SIG-M5 treated with dmso at 0.1 percent for 504 hours (cell line): ENCODE measurements around the gene CACNA2D3.
A peak's percentile ranks its signal among the peaks of the same experiment; 100 is the strongest.

Experiments
- DNase-seq: peaks from one replicate; lab custom pipeline; 2025; ENCODE audit not compliant: unreplicated experiment; lab: John Stamatoyannopoulos, UW

The CACNA2D3 gene

DNA sequence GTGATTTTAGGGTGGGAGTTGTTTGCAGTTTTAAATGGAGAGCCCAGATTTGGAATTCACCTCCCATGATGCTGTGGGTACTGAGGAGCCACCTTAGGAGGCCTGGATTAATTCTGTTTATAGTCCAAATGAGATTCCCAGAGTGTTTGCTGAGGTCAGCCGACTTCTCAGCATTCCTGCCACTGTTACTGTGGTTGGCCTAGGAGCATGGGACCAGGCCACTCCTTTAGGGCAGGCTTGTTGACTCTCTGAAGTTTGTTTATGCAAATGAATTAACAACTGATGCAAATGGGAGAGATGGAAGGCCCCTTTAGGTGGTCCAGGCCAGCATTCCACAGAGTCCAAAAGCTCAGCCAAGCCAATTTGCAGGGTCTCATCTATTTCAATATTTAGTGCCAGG is 46.1 kb downstream of the CACNA2D3 start:
- DNase-seq, result no peak

DNA sequence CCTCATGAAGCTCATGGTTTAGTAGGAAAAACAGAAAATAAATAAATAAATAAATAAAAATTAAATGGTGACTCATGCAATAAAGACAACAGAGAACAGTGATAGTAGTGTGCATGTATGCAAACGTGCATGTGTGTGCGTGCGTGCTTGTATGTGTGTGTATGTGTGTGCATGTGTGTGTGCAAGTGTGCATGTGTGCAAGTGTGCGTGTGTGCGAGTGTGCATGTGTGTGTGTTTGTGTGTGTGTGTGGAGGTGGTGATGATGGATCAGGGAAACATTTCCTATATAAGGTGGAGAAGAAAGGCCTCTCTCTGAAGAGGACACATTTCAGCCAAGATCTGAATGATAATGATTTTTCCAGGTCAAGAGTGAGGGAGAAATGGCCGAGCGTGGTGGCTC is 47.2 kb downstream of the CACNA2D3 start:
- no peak for DNase-seq

DNA sequence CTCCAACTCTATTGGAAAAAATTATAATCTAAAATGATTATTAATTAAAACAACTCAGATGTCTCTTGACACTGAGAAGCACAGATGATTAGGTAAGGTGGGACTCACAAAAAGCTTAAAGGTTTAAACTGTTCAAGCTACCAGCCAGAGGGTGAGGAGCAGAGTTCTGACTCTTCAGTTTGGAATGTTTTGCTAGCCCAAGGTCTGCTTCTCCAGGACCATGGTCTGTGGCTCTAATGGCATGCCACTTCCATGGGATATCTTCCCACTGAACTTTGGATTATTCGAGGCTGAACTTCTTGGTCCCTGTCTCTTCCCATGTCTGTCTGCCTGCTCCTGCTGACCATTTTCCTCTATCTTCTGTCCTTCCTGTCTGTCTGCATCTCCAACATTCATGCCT is 49.2 kb downstream of the CACNA2D3 start:
- no peak for DNase-seq

DNA sequence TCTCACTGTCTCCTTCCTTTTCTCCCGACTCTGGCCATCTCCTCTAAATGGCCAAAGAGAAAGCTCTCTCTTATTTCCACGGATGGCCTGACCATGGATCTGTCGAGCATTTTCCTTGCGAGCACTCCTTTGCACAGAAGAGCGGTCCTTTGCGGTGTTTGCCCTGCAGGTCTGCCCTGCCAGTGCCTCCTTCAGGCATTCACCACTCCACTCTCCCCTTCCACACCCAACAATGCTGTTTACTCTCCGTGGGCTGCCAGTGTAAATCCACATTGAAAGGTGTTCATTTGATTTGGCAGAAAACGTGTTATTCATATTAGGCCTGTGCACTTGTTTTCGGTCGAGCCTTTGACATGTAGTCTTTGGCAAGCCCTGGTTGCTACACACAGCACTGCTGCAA is 49.6 kb downstream of the CACNA2D3 start:
- no peak for DNase-seq

DNA sequence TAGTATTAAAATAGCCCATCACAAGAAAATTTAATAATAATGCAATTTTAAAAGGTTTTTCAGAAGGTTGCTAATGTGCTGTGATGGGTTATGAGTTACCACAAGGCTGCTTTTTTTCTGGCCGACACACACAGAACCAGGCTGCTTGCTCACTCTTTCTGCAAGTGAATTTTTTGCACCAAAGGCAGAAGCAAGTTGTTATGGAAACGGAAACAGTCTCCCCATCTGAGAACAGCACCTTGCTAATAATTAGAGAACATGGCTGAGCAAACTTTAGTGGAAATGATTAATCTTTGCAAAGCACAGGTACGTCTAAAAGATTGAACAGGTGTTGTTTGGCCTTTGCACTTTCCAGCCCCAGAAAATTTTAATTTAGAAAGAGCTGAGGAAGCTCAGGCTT is 51.0 kb downstream of the CACNA2D3 start:
- no peak for DNase-seq

DNA sequence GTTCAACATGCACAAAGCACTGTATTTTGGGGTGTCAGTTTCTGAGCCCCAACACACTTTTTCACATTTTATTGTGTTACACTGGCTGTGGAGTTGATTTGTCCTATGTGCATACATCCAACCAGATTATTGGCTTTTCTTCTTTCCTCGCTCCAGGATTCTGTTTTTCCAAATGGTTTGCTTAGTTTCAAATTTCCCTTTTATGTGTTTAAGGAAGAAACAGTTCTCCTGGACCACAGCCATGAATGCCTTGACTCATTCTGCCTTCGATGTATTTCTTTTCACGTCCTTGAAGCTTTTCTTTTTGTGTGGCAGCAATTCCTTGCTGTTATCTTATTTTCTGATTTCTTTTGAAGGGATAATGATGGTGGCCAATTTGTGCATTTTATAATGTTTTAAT is 53.8 kb downstream of the CACNA2D3 start:
- DNase-seq, result no peak

DNA sequence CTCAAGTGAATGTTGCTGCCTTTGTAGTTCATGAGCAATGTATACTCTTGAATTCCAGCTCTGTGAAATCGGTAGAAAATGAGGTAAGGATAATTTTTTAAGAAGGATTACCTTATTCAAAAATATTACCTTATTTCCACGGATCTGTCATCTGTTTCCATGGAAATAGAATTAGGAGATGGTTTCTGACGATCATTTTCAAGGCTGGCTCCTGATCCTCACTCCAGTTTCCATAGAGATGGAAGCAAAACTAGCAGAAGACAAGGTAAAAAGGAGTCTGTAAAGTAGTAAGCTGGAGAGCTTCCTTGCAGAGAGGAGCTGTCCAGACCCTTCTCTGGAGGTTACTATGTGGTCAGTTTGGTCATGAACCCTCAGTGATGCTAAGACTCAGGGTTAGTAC is 55.5 kb downstream of the CACNA2D3 start:
- DNase-seq, result no peak

DNA sequence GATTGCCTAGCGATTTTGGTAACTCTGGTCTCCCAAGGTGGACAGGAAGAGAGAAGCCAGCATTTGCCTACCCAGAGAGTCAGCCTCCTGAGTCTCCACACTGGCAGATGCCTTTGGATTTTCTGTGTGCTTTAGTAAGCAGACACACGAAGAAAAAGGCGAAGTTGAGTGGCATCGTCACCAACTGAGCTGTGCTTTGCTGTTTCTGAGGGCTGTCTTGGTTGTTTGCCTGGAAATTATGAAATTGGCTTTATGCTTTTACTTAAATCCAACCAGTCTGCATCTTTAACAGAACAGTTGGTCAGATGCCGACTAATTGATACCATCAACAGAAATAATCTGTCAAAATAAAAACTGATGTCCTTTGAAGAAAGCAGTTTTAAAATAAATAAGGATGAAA is 56.0 kb downstream of the CACNA2D3 start:
- DNase-seq, result no peak

DNA sequence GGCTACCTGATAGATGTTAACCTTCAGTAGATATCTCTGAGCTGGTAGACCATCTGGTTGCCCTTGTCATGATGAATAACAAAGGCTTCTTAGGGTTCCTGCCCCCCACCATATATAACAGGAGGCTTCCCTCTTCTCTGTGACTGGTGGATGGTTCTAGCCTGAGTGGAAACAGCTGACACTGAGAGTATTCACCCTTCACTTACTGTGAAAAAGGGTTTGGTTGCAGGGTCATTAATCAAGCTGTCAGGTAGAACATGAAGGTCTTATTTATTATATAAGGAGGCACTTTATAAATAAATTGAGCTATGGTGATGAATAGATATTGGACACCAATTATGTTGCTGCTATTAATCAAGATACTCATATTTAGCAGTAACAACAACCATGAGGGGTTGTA is 58.6 kb downstream of the CACNA2D3 start:
- no peak for DNase-seq

DNA sequence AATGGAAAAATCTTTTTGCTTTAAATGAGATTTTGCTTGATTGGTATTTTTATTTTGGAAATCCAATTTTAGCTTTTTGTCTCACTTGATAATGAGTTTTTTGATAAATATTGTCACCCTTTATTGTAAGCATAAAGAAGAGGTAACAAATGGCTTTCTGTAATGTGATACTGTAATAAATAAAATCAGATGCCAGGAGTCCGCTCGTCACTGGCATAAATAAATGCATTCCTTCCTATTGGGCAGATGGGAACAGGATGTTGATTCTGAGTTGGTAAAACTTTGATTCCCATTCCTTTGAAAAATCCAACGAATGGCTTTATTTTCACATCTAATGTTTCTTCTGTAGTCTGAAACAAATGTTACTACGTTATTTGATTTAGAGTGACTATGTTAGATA is 59.9 kb downstream of the CACNA2D3 start:
- no peak for DNase-seq

DNA sequence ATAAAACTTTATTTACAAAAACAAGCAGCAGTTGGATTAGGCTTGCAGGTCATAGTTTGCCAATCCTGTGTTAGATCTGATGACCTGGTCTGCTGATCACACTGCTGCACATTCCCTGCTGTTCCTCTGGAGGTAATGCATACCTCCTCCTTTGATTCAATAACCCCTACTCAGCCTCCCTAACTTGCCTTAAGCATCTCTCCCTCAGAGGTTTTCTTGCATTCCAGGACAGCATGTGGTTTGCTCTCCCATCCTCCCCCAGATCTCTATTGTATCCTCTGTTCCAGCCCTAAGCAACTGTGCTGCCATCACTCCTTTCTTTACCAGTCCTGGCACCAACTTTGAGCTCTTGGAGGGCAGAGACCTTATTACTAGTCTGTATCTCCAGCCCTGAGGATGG is 63.4 kb downstream of the CACNA2D3 start:
- no peak for DNase-seq

DNA sequence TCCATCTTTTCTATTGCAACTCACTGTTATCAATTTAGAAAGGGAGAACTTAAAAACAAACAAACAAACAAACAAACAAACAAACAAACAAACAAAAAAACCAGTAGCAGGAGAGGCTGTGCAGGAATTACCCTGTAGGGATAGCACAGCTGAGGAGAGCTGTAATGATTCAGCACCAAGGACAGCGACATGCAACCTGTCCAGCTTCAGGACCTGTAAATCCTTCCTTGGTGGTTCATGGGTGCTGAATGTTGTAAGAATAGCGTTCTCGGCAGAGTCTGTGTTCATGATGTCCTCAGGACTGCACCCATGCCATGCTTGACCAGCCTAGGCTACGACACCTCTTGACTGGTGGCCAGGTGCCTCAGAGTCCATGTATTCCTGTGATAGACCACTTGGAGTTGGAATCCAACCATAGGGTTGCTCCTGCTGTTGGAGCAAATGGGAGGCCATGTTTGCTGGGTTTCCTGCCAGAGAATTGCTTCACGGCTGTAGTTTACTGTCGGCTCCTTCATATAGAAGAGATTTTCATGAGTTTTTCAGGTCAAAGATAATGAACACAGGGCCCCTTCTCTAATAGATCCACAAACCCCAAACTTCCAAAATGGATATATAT is 65.9 kb downstream of the CACNA2D3 start:
- DNase-seq, result peak; percentile 40

DNA sequence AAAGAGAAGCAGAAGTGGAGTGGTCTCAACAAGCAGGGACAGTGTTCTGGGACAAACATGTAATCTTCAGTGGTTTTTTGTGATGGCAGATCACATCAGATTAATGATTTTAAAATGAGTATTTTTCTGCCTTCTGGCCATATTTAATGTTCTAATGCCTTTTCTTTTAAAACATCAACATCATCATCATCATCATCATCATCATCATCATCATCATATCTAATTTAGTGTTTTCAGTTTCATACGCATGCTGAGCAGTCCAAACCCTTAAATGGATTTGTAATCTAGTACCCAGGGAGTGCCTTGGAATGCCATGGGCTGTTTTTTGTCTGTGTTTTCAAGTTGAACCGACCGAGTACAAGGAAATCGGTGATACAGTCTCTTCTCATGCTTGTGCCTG is 68.9 kb downstream of the CACNA2D3 start:
- DNase-seq, result no peak

DNA sequence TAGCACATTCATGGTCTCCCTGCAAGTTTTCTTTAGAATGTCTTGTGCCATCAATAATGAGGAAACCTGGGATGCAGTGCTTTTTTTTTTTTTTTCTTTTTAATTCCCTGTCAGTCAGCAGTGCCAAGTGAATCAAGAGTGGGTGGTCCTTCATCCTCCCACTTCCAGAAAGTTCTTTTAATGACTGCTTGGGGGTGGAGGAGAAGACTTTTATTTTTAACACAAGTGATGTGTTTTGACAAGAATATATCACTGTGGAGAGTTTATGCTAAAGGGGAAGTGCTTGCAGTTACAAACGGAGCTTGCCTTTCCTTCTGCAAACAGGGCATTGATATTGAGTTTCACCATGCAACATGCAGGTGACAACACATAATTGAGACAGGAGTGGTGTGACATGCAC is 69.7 kb downstream of the CACNA2D3 start:
- no peak for DNase-seq

DNA sequence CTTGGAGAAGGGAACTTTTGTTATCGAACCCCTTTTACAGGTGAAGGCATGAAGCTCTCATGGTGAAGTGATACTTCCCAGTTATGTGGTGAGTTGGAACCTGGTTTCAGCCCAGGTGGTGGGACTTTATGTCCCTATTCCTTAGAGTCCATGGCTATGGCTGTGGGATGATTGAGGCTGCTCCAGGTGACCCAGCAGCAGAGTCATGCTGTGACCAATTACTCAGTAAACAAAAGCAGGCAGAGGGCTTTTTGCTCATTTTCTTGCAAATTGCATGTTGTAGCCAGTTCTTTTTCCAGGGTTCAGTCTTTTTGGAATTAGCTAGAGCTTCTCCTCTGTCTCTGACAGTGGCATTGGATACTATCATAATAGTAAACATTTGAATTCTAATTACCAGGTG is 70.7 kb downstream of the CACNA2D3 start:
- no peak for DNase-seq

DNA sequence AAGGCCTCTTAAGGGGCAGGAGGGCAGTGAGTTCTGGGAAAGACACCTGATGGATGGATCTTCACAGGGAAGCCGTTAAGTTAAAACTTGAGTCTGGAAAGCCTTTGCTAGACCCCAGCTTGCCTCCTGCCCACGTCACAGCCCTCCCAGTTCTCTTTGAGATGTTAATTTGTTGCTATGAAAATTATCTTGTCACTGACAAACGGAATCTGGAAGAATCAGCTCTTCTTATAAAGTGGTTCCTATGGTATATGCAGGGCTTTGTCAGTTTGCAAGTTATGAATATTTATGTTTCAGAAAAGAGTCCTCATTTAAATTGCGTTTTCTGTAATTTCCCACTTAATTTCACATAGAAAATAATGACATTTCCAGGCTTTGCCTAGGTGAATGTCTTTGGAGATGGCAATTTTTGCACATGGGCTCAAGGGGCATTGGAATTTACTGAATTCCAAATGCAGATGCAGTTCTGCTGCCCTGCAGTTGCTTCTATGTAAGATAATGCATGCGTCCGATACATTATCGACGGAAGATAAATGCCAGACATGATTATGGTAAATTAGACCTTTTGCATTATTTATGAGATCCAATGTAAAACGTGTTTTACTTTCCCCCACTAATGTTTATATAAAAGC is 74.1 kb downstream of the CACNA2D3 start:
- DNase-seq, result no peak

DNA sequence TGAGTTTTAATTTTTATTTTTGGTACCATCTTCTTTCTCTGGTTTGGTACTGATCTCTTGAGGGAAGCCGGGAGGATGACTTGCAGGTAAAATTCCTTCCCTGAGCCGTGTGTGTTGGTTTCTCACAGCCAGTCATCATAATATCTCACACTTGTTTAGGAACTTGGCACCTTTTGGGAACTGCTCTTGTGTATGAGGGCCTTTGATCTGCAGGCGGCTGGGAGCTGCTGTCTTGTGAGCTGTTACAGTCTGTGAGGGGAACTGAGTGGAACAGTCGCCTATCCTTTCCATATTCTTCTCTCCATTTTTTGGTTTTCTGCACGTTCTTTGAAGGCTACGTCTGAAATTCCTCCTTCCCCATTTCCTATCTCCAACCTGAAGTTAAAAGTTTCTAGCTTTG is 75.2 kb downstream of the CACNA2D3 start:
- no peak for DNase-seq

DNA sequence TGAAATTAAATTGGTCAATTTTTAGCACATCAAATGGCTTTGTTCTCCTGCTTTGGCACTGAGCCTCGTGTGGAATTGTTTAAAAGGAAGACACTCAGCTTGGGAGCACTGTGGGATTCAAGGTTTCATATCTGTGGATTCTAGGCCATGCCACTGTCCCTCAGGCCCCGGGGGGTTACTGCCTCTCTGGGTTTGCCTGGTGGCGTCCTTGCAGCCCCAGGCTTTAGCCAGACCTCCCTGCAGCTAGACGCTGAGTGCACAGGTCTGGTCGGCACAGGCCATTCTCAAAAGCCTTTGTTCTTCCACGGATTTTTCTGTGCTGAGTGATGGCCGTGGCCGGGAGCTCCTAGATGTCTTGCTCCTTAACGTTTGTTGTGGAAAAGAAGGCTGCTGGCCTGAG is 76.2 kb downstream of the CACNA2D3 start:
- DNase-seq, result no peak

DNA sequence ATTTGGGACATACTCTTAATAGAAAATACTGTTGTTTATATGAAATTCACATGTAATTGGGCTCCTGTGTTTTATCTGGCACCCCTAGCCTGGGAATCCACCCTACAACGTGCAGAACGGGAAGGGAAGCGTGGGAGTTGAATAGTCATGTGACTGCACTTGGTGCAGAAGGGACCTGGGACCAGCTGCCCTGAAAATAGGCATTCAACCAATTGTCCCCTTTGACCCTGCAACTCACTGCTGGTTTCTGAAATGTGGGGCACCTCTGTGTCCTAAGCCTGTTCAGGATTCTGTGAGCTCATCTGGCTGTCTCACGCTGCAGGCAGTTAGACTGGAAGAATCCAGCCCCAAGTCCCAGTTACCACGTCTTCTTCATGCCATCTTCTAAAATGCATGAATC is 79.7 kb downstream of the CACNA2D3 start:
- DNase-seq, result no peak

DNA sequence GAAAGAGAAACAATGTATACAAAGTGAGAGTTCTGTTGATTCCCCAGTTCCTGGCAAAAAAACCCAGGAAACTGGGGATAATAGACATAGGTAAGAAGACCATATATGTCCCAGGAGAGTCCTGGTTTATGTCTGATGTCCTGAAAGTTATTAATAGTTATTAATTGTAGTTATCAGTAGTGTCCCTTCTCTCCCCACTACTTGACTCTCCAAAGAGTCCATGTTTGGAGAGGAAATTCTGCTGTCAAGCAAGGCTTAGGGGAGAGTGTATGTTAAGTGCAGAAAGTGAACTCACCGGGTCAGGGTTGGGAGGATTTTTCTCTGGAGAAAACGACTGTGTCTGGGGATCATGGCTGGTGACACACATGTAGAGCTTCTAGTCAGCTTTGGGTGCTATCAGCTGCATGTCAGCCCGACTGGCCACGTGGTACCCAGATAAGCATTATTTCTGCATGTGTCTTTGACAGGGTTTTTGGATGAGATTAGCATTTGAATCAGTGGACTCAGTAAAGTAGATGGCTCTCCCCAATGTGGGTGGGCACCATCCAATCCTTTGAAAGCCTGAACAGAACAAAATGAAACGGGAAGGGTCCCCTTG is 80.4 kb downstream of the CACNA2D3 start:
- no peak for DNase-seq

DNA sequence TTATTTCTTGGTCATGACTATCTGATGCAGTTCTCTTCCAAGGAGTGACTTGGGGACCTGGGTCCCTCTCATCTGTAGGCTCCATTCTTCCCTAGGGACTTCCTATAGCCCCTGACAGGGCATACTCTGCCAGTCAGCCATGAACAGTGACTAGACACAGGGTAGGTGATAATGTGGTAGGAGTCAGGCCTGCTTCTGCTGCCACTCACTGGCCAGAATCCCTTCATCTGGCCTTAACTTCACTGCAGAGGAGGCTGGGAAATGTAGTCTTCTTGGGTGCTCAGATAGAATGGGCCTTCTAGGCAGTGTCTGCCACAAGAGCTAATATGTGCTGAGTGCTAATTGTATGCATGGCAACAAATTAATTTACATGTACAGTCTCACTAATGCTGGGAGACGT is 84.5 kb downstream of the CACNA2D3 start:
- no peak for DNase-seq

DNA sequence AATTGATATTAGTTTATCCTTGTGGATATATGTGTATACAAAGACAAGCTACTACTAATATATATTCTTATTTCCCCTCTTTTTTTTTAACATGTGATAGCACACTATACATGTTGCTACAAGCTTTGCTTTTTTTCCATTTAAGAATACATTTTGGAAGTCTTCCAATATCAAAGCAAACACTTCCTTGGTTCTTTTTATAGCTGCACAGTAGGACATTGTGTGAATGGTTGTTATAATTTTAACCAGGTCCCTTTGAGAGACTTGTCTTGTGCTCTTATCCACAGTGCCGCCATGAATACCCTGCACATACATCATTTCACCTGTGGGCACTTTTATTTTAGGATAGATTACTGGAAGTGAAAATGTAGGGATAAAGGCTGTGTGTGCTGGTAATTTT is 88.7 kb downstream of the CACNA2D3 start:
- no peak for DNase-seq

DNA sequence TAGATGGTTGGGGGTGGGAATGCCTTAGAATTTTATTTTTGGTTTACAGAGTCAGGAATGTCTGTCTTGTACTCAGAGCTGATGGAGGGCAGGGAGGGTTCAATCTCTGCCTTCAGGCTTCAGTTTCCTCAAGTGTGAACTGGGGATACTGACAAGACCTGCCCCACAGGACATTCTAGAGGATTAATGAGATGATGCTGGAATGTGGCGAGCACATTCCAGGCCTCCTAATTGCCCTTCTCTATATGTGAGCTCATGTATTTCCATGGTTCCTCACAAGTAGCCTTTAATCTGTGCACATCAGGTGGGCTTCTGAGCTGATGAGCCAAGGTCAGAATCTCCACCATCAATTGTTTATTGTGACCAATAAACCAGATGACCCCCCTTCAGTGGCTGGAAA is 90.4 kb downstream of the CACNA2D3 start:
- DNase-seq, result no peak
